Activated T-helper 1 cell treated with Interleukin-2 at 50 U/mL for 16 hours (primary cell): ENCODE results near the gene NR4A1.
"Not testable (repeated sequence)": the region's sequence is repeated elsewhere in the genome, so short reads cannot be mapped to it uniquely, and the experiment has no call there.

ENCODE experiments used
- DNase-seq: peaks from one replicate; pipeline ENCODE4 v3.0.0-alpha.2; 2020; ENCODE audit warnings: low read depth

NR4A1 gene

GRCh38 chr12:52097045-52097666 is 45.9 kb downstream of the NR4A1 start:
- DNase-seq, result no peak

- DNase-seq, result not testable (repeated sequence)
These were observed 53.3 kb downstream of the NR4A1 start for GRCh38 chr12:52104431-52105089.
